H9 (cell line): Measurements from ENCODE around the gene PRUNE2. TPM values are rescaled to one million over a fixed set of nuclear protein-coding genes. Genes with fewer than 3 reads are reported as not detected.
A peak's percentile ranks its signal among the peaks of the same experiment; 100 is the strongest.

ENCODE experiments used
- DNase-seq: peaks from one replicate; pipeline ENCODE4 v3.0.0-alpha.2; 2017
- H2AFZ ChIP-seq: one replicate; pipeline ENCODE4 v1.6.1; 2013; ENCODE audit warnings: mild to moderate bottlenecking, low read length, control low read depth, moderate library complexity
- H2AK5ac ChIP-seq: 2 replicates; pipeline ENCODE4 v1.6.1; 2013; ENCODE audit warnings: low read length, control low read depth, mixed read lengths; ENCODE audit not compliant: insufficient read length
- H2BK120ac ChIP-seq: one replicate; pipeline ENCODE4 v1.6.1; 2013; ENCODE audit warnings: low read depth, mild to moderate bottlenecking, low read length, control low read depth, inconsistent platforms; ENCODE audit not compliant: poor library complexity, severe bottlenecking
- H2BK12ac ChIP-seq: 2 replicates; pipeline ENCODE4 v1.6.1; 2013; ENCODE audit warnings: low read length, control low read depth, mixed read lengths, low read depth; ENCODE audit not compliant: insufficient read length
- H2BK15ac ChIP-seq: 2 replicates; pipeline ENCODE4 v1.6.1; 2013; ENCODE audit warnings: low read depth, low read length, control low read depth
- H2BK20ac ChIP-seq: one replicate; pipeline ENCODE4 v1.6.1; 2013; ENCODE audit warnings: low read depth, mild to moderate bottlenecking, low read length, control low read depth, inconsistent platforms; ENCODE audit not compliant: poor library complexity, severe bottlenecking
- H2BK5ac ChIP-seq: 2 replicates; pipeline ENCODE4 v1.6.1; 2013; ENCODE audit warnings: low read length, control low read depth, mixed read lengths; ENCODE audit not compliant: insufficient read length
- H3K14ac ChIP-seq: 2 replicates; pipeline ENCODE4 v1.6.1; 2013; ENCODE audit warnings: low read length, control low read depth; ENCODE audit not compliant: insufficient read depth
- H3K18ac ChIP-seq: 2 replicates; pipeline ENCODE4 v1.6.1; 2013; ENCODE audit warnings: low read depth, mild to moderate bottlenecking, mixed read lengths, low read length, control low read depth; ENCODE audit not compliant: insufficient read length
- H3K23ac ChIP-seq: 2 replicates; pipeline ENCODE4 v1.6.1; 2013; ENCODE audit warnings: low read length, control low read depth, mixed read lengths, low read depth; ENCODE audit not compliant: insufficient read length
- H3K23me2 ChIP-seq: 2 replicates; pipeline ENCODE4 v1.6.1; 2013; ENCODE audit warnings: low read depth, mild to moderate bottlenecking, mixed read lengths, low read length, control low read depth; ENCODE audit not compliant: insufficient read length, poor library complexity, severe bottlenecking
- H3K27ac ChIP-seq: 2 replicates; pipeline ENCODE4 v1.5.1; 2013; ENCODE audit warnings: low read length, control low read depth, mixed read lengths, low read depth; ENCODE audit not compliant: insufficient read length
- H3K27me3 ChIP-seq: 2 replicates; pipeline ENCODE4 v1.6.1; 2013; ENCODE audit warnings: low read length, control low read depth, inconsistent platforms; ENCODE audit not compliant: insufficient read depth
- H3K4ac ChIP-seq: 2 replicates; pipeline ENCODE4 v1.6.1; 2013; ENCODE audit warnings: low read depth, mild to moderate bottlenecking, control low read depth, inconsistent platforms, low read length, moderate library complexity
- H3K4me1 ChIP-seq: 2 replicates; pipeline ENCODE4 v1.6.1; 2013; ENCODE audit warnings: low read length, control low read depth, inconsistent platforms; ENCODE audit not compliant: insufficient read depth
- H3K4me2 ChIP-seq: 2 replicates; pipeline ENCODE4 v1.6.1; 2013; ENCODE audit warnings: low read length, control low read depth, mixed read lengths; ENCODE audit not compliant: insufficient read length, insufficient read depth
- H3K56ac ChIP-seq: 2 replicates; pipeline ENCODE4 v1.6.1; 2013; ENCODE audit warnings: low read depth, mild to moderate bottlenecking, mixed read lengths, low read length, control low read depth; ENCODE audit not compliant: insufficient read length
- H3K79me1 ChIP-seq: 2 replicates; pipeline ENCODE4 v1.6.1; 2013; ENCODE audit warnings: low read depth, mild to moderate bottlenecking, moderate library complexity, low read length, control low read depth, inconsistent platforms; ENCODE audit not compliant: insufficient read depth, poor library complexity, severe bottlenecking
- H3K79me2 ChIP-seq: 2 replicates; pipeline ENCODE4 v1.6.1; 2013; ENCODE audit warnings: low read length, control low read depth, inconsistent platforms; ENCODE audit not compliant: insufficient read depth
- H3K9ac ChIP-seq: 2 replicates; pipeline ENCODE4 v1.6.1; 2013; ENCODE audit warnings: low read length, control low read depth, mixed read lengths; ENCODE audit not compliant: insufficient read length; ENCODE audit errors: extremely low read depth
- H3K9me3 ChIP-seq: one replicate; pipeline ENCODE4 v1.6.1; 2013; ENCODE audit warnings: low read depth, low read length, inconsistent platforms; ENCODE audit not compliant: control insufficient read depth
- H3T11ph ChIP-seq: one replicate; pipeline ENCODE4 v1.6.1; 2013; ENCODE audit warnings: mild to moderate bottlenecking, low read length, control low read depth, inconsistent platforms
- H4K20me1 ChIP-seq: one replicate; pipeline ENCODE4 v1.6.1; 2013; ENCODE audit not compliant: control insufficient read depth, insufficient read length, insufficient read depth
- H4K5ac ChIP-seq: 2 replicates; pipeline ENCODE4 v1.6.1; 2013; ENCODE audit warnings: low read depth, mild to moderate bottlenecking, mixed read lengths, low read length, control low read depth; ENCODE audit not compliant: insufficient read length
- H4K8ac ChIP-seq: replicated peaks from 2 replicates; pipeline ENCODE4 v1.6.1; 2013; ENCODE audit warnings: low read length, control low read depth, mixed read lengths, low read depth; ENCODE audit not compliant: insufficient read length
- H4K91ac ChIP-seq: 2 replicates; pipeline ENCODE4 v1.6.1; 2013; ENCODE audit warnings: low read depth, mild to moderate bottlenecking, moderate library complexity, mixed read lengths, low read length, control low read depth; ENCODE audit not compliant: insufficient read length
- H3K27ac Mint-ChIP-seq, 3 experiments: 2 replicates in 2 of 3; 3 replicates in 1 of 3; pipeline ENCODE4 v1.8.0; 2020 to 2021; ENCODE audit warnings: mixed read lengths in 3 of 3, mild to moderate bottlenecking in 1 of 3, moderate library complexity in 1 of 3
- H3K27me3 Mint-ChIP-seq: 2 replicates; pipeline ENCODE4 v1.8.0; 2021; ENCODE audit warnings: low read depth, mild to moderate bottlenecking, moderate library complexity, mixed read lengths
- H3K36me3 Mint-ChIP-seq, 3 experiments: 2 replicates in 2 of 3; 3 replicates in 1 of 3; pipeline ENCODE4 v1.8.0; 2020 to 2021; ENCODE audit warnings: low read depth in 3 of 3, mixed read lengths in 3 of 3; ENCODE audit not compliant: insufficient read depth in 1 of 3
- H3K4me1 Mint-ChIP-seq, 2 experiments: 2 replicates each; pipeline ENCODE4 v1.8.0; 2020; ENCODE audit warnings: mixed read lengths in 2 of 2
- H3K4me3 Mint-ChIP-seq, 2 experiments: 2 replicates in 1 of 2; 3 replicates in 1 of 2; pipeline ENCODE4 v1.8.0; 2020 to 2021; ENCODE audit warnings: mild to moderate bottlenecking in 2 of 2, mixed read lengths in 2 of 2, moderate library complexity in 1 of 2
- H3K9me3 Mint-ChIP-seq, 2 experiments: 2 replicates in 1 of 2; 3 replicates in 1 of 2; pipeline ENCODE4 v1.8.0; 2020; ENCODE audit warnings: mild to moderate bottlenecking in 2 of 2, mixed read lengths in 2 of 2, moderate library complexity in 1 of 2
- WGBS: extraction: QIAGEN DNeasy Blood & Tissue Kit; methylation state at CpG from one replicate; pipeline ENCODE4 v1.1.7; 2013; ENCODE audit warnings: missing lambda C conversion rate, low lambda C conversion rate, mixed read lengths; ENCODE audit not compliant: insufficient read length; ENCODE audit errors: extremely low coverage; 5-methylcytosine and 5-hydroxymethylcytosine counted together
- total RNA-seq: library from RNA; stranded (reverse); gene quantifications from 2 replicates; pipeline ENCODE4 v1.2.1, GENCODE V29; 2021
- TF ChIP-seq, protein P1 (sequence below): fragments of 200-600 bp; sonication (generic); conservative IDR thresholded peaks from 3 replicates; pipeline ENCODE4 v1.8.0; 2021; ENCODE audit warnings: antibody characterized with exemption, mild to moderate bottlenecking

The PRUNE2 gene
- total RNA-seq, 1 experiment from 2014 or later, result 12.1 TPM

DNA sequence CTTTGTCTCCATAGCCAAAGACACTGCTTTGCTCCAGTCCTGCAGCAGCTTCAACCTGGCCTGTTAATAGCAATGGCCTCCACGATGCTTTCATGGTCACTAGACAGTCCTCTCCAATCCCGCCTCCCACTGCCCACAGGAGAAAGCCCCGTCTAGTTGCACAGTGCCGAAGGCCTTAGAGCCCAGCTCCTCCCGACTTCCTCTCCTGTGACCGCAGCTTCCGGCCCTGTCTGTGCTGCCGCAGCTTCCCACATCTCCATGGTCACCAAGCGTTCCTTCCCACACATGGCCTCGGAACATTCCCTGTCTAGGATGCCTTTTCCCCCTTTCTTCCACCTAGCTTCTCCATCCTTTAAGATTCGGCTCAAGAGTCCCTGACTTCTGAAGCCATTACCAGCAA lies 118.2 kb downstream of the PRUNE2 start:
- H3K9ac ChIP-seq, result no peak overlapping the region
- H3K4me3 Mint-ChIP-seq, result no peak overlapping the region
- H3K4me2 ChIP-seq, result no peak overlapping the region
- H3K9me3 ChIP-seq, result no peaks in the 10 kb centered on the region
- peaks cover 0 to 3% (median 0%) of the 10 kb centered on the region in 3 experiments; a peak in 1 of 7 replicates for H3K36me3 Mint-ChIP-seq
- no peak overlapping the region for H3K4ac ChIP-seq
- H3K4me1 ChIP-seq, result no peaks in the 10 kb centered on the region
- no peaks in the 10 kb centered on the region for H3K79me2 ChIP-seq
- no peaks in the 10 kb centered on the region for H3K9me3 Mint-ChIP-seq
- H3K27ac ChIP-seq, result no peak overlapping the region
- H4K91ac ChIP-seq, result no peak overlapping the region
- no peak overlapping the region for H4K5ac ChIP-seq
- H3K27me3 ChIP-seq, result no peaks in the 10 kb centered on the region
- H3K18ac ChIP-seq, result peak overlapping the region; percentile 25
- no peak overlapping the region for H2BK12ac ChIP-seq
- no peak overlapping the region for H2BK120ac ChIP-seq
- no peak overlapping the region for H4K8ac ChIP-seq
- no peaks in the 10 kb centered on the region for H3K23me2 ChIP-seq
- no peaks in the 10 kb centered on the region for H4K20me1 ChIP-seq
- H2BK5ac ChIP-seq, result no peak overlapping the region
- no peak overlapping the region; a peak in 1 of 7 replicates for H3K27ac Mint-ChIP-seq
- H3K23ac ChIP-seq, result no peak overlapping the region
- no peak overlapping the region for H3K56ac ChIP-seq
- H3K79me1 ChIP-seq, result no peaks in the 10 kb centered on the region
- H2AK5ac ChIP-seq, result no peak overlapping the region
- no peak overlapping the region for H2BK15ac ChIP-seq
- no peaks in the 10 kb centered on the region; the same call in 1 of the 2 replicates for H3K27me3 Mint-ChIP-seq
- H2AFZ ChIP-seq, result no peak overlapping the region
- H3K4me1 Mint-ChIP-seq, result 0 out of 4 replicates have a peak, but pooled peaks cover 0 to 2% of the 10 kb centered on the region in 2 experiments
- DNase-seq, result no peak
- no peak overlapping the region for H3K14ac ChIP-seq
- no CpG with 5 or more reads among the region's 11 CpGs for WGBS
- TF ChIP-seq, protein P1, sequence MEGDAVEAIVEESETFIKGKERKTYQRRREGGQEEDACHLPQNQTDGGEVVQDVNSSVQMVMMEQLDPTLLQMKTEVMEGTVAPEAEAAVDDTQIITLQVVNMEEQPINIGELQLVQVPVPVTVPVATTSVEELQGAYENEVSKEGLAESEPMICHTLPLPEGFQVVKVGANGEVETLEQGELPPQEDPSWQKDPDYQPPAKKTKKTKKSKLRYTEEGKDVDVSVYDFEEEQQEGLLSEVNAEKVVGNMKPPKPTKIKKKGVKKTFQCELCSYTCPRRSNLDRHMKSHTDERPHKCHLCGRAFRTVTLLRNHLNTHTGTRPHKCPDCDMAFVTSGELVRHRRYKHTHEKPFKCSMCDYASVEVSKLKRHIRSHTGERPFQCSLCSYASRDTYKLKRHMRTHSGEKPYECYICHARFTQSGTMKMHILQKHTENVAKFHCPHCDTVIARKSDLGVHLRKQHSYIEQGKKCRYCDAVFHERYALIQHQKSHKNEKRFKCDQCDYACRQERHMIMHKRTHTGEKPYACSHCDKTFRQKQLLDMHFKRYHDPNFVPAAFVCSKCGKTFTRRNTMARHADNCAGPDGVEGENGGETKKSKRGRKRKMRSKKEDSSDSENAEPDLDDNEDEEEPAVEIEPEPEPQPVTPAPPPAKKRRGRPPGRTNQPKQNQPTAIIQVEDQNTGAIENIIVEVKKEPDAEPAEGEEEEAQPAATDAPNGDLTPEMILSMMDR, result no peak
- no peak overlapping the region for H3T11ph ChIP-seq
- no peak overlapping the region for H2BK20ac ChIP-seq
